Common myeloid progenitor, CD34-positive (primary cell): ENCODE measurements around the gene TJP1.

Experiments used
- CTCF ChIA-PET: fragments of 350-600 bp; sonication (Branson Sonifier 250); formaldehyde crosslinking; loops from one replicate; lab custom pipeline; 2021; ENCODE audit warnings: antibody characterized with exemption; lab: Charles Lee
- POLR2A ChIA-PET: fragments of 350-600 bp; sonication (Branson Sonifier 250); formaldehyde crosslinking; loops from one replicate; lab custom pipeline; 2021; ENCODE audit warnings: antibody characterized with exemption; lab: Charles Lee
- DNase-seq, 3 donors: peaks; one replicate each; pipeline versions ENCODE4 v3.0.0 to v3.0.0-alpha.2; 2013
- H3K27ac ChIP-seq, 2 experiments: 1 replicate in 1 of 2; 2 replicates in 1 of 2; pipeline ENCODE4 v1.7.0; 2013; ENCODE audit warnings: inconsistent platforms in 2 of 2, low read length in 2 of 2, mild to moderate bottlenecking in 2 of 2, low read depth in 1 of 2, moderate library complexity in 1 of 2; ENCODE audit not compliant: severe bottlenecking in 2 of 2, insufficient read depth in 1 of 2, poor library complexity in 1 of 2
- H3K27me3 ChIP-seq, 5 experiments: replicated peaks in 2 of 5; 1 replicate in 3 of 5; 2 replicates in 2 of 5; pipeline versions ENCODE4 v1.6.1 to v1.7.0; 2013; ENCODE audit warnings: low read length in 4 of 5, mild to moderate bottlenecking in 2 of 5, moderate library complexity in 2 of 5, inconsistent platforms in 1 of 5; ENCODE audit not compliant: insufficient read depth in 5 of 5, control insufficient read depth in 4 of 5
- H3K36me3 ChIP-seq, 4 experiments: 1 replicate in 2 of 4; 2 replicates in 2 of 4; pipeline versions ENCODE4 v1.6.1 to v1.7.0; 2013; ENCODE audit warnings: low read length in 3 of 4, control low read depth in 1 of 4, mild to moderate bottlenecking in 1 of 4; ENCODE audit not compliant: control insufficient read depth in 4 of 4, insufficient read depth in 4 of 4
- H3K4me1 ChIP-seq, 4 experiments: 1 replicate in 3 of 4; 2 replicates in 1 of 4; pipeline versions ENCODE4 v1.6.1 to v1.7.1; 2013; ENCODE audit warnings: low read length in 3 of 4, mild to moderate bottlenecking in 3 of 4, control low read depth in 1 of 4, inconsistent platforms in 1 of 4, moderate library complexity in 1 of 4; ENCODE audit not compliant: control insufficient read depth in 4 of 4, insufficient read depth in 4 of 4; ENCODE audit errors: control extremely low read depth in 1 of 4
- H3K4me3 ChIP-seq, 7 experiments: 1 replicate in 4 of 7; 2 replicates in 3 of 7; pipeline versions ENCODE4 v1.5.1 to v1.7.0; 2013; ENCODE audit warnings: mild to moderate bottlenecking in 7 of 7, low read length in 6 of 7, moderate library complexity in 6 of 7, inconsistent platforms in 2 of 7, low read depth in 2 of 7, control low read depth in 1 of 7; ENCODE audit not compliant: insufficient read depth in 4 of 7, control insufficient read depth in 1 of 7; ENCODE audit errors: extremely low read depth in 1 of 7
- H3K9me3 ChIP-seq, 5 experiments: 1 replicate in 4 of 5; 2 replicates in 1 of 5; pipeline versions ENCODE4 v1.6.1 to v1.7.1; 2013; ENCODE audit warnings: low read length in 4 of 5, mild to moderate bottlenecking in 2 of 5, inconsistent platforms in 1 of 5, low read depth in 1 of 5, moderate library complexity in 1 of 5; ENCODE audit not compliant: control insufficient read depth in 4 of 5, insufficient read depth in 2 of 5; ENCODE audit errors: control extremely low read depth in 1 of 5
- WGBS: methylation state at CpG from one replicate; pipeline ENCODE4 v1.1.5; 2013; ENCODE audit not compliant: insufficient coverage; 5-methylcytosine and 5-hydroxymethylcytosine counted together

TJP1 gene

GRCh38 chr15:29853211-29853987 lies 31.1 kb upstream of the TJP1 start:
- ChIA-PET CTCF (no interaction called here), POLR2A (no interaction called here)
- Histone ChIP-seq H3K4me3 (no peak overlapping the region), H3K27ac (no peak overlapping the region), H3K9me3 (peaks cover 0 to 9% (median 3%) of the 10 kb centered on the region in 5 experiments), H3K36me3 (no peaks in the 10 kb centered on the region), H3K4me1 (no peaks in the 10 kb centered on the region), H3K27me3 (peaks cover 0 to 8% (median 4%) of the 10 kb centered on the region in 5 experiments)
- DNase-seq, result no peak
- 89% methylated on average over 4 of the region's 8 CpGs for WGBS

DNA sequence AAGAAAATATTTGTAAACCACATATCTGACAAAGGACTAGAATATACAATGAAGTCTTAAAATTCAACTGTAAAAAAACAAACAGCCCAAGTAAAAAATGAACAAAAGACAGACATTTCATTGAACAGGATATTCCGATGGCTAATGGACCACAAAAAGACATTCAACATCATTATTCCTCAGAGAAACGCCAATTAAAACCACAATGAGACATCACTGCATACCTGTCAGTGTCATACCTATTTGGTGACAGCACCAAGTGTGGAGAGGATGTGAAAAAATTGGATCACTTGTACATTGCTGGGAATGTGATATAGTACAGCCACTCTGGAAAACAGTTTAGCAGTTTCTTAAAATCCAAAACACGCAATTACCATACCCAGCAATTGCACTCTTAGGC lies 29.9 kb upstream of the TJP1 start:
- Histone ChIP-seq H3K27me3 (peaks cover 0 to 7% (median 4%) of the 10 kb centered on the region in 5 experiments), H3K9me3 (peaks cover 2 to 19% (median 3%) of the 10 kb centered on the region in 5 experiments), H3K4me1 (no peaks in the 10 kb centered on the region), H3K36me3 (no peaks in the 10 kb centered on the region), H3K27ac (no peak overlapping the region), H3K4me3 (no peak overlapping the region)
- ChIA-PET CTCF (no interaction called here), POLR2A (no interaction called here)
- DNase-seq, result no peak
- 89% methylated on average over 3 of the region's 3 CpGs for WGBS

DNA sequence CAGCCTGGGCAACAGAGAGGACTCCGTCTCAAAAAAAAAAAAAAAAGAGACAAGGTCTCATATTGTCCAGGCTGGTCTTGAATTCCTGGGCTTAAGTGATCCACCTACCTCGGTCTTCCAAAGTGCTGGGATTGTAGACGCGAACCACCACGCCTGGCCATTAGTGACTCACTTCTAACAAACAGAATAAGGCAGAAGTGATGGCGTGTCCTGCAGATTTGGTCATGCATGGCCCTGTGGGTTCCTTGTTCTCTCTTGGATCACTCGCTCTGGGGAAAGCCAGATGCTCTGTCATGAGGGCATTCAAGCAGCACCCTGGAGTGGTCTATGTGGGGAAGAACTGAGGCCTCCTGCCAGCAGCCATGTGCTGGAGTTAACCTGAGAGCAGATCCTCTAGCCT lies 27.4 kb upstream of the TJP1 start:
- Histone ChIP-seq H3K9me3 (peaks cover 3 to 20% (median 4%) of the 10 kb centered on the region in 5 experiments), H3K36me3 (no peaks in the 10 kb centered on the region), H3K4me3 (no peak overlapping the region), H3K4me1 (no peaks in the 10 kb centered on the region), H3K27me3 (peaks cover 0 to 17% (median 4%) of the 10 kb centered on the region in 5 experiments), H3K27ac (no peak overlapping the region)
- ChIA-PET POLR2A (no interaction called here), CTCF (no interaction called here)
- no peak for DNase-seq
- 95% methylated on average over 7 of the region's 7 CpGs for WGBS

DNA sequence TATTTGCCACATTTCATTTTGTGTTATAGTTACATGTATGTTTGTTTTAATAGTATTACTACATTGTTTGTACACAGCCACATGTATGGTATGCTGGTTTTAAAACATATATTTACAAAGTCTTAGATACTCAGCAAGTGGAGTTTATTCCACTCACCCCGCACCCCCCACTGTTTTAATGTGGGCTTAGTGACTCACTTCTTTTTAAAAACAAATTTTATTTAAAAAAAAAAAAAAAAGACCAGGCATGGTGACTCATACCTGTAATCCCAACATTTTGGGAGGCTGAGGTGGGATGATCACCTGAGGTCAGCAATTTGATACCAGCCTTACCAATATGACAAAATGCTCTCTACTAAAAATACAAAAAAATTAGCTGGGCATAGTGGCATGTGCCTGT lies 26.9 kb upstream of the TJP1 start:
- no peaks in the 10 kb centered on the region for H3K4me1 ChIP-seq
- peaks cover 3 to 20% (median 4%) of the 10 kb centered on the region in 5 experiments for H3K9me3 ChIP-seq
- H3K27me3 ChIP-seq, result peaks cover 0 to 19% (median 3%) of the 10 kb centered on the region in 5 experiments
- H3K4me3 ChIP-seq, result no peak overlapping the region
- no CpG with 5 or more reads among the region's 1 CpG for WGBS
- ChIA-PET POLR2A (no interaction called here), CTCF (no interaction called here)
- H3K27ac ChIP-seq, result no peak overlapping the region
- no peak for DNase-seq
- H3K36me3 ChIP-seq, result no peaks in the 10 kb centered on the region

DNA sequence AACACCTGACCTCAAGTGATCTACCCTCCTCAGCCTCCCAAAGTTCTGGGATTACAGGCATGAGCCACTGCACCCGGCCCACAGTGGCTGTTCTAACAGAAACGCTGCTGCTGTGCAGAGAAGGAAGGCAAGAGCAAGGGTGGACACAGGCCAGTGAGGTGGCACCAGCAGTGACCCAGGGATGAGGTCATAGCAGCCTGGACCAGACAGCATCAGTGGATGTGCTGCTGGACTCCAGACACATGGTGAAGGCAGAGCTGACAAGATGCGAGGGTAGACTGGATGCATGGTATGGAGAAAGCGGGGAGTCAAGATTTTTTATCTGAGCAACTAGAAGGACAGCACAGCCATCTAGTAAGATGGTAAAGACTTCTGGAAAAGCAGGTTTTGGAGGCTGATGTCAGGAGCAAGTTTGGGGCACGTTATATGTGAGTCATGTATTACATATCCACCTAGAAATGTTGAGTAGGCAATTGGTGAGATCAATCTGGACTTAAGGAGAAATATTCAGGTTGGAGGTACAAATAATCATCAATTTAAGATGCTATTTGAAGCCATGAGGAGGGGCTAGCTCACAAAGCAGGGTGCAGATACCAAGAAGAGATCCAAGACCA lies 22.1 kb upstream of the TJP1 start:
- Histone ChIP-seq H3K4me3 (no peak overlapping the region), H3K4me1 (no peaks in the 10 kb centered on the region), H3K27me3 (peaks cover 0 to 52% (median 8%) of the 10 kb centered on the region in 5 experiments), H3K36me3 (no peaks in the 10 kb centered on the region), H3K9me3 (peaks cover 0 to 12% (median 4%) of the 10 kb centered on the region in 5 experiments), H3K27ac (no peak overlapping the region)
- ChIA-PET CTCF (interaction anchor here (1.2 kb wide), 1 partner anchor 34 kb away, joined by 4 read pairs; no protein-coding TSS in a partner anchor), POLR2A (no interaction called here)
- no peak for DNase-seq
- WGBS, result 88% methylated on average over 5 of the region's 5 CpGs

DNA sequence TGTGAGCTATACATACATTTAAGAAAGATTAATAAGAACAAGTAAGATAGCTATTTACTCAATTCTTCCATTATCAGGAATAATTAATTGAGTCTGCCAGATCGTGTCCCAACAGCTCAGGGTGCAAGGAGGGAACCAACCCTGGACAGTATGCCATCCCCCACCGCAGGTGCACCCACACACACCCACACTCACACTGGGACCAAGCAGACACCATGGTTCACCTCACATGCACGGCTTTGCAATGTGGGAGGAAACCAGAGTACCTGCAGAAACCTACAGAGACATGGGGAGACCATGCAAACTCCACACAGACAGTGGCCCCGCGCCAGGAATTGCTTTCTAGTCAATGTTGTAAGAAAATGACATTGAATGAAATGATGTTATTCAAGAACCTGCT lies 20.0 kb upstream of the TJP1 start:
- POLR2A ChIA-PET, result no interaction called here

DNA sequence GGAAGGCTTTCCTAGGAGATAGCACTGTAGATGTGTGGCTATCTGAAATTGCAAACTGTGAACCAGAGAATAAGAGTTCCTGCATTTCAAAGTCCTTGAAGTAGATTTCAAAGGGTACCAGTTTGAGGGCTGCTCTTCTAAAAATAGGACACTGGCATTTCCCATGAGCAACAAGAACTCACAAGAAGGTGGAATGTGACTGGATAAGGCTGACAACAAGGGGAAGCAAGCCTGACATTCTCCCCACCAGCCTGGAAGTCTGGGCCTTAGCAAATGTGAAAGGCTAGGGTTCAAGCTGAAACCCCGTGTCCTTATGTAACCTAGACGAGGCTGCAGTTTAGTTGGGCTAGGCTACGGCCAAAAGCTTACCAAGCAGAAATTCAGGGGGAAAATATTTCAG lies 18.7 kb upstream of the TJP1 start:
- Histone ChIP-seq H3K4me1 (no peaks in the 10 kb centered on the region), H3K9me3 (peaks cover 0 to 2% (median 0%) of the 10 kb centered on the region in 5 experiments), H3K36me3 (no peaks in the 10 kb centered on the region), H3K4me3 (no peak overlapping the region), H3K27ac (no peak overlapping the region), H3K27me3 (peaks cover 0 to 74% (median 11%) of the 10 kb centered on the region in 5 experiments)
- no peak for DNase-seq
- WGBS, result 40% methylated on average over 1 of the region's 3 CpGs
- POLR2A ChIA-PET, result no interaction called here
- CTCF ChIA-PET, result no interaction called here

More for the DNA sequence above, 20.0 kb upstream of the TJP1 start:
- Histone ChIP-seq H3K4me1 (no peaks in the 10 kb centered on the region), H3K4me3 (no peak overlapping the region), H3K27me3 (peaks cover 0 to 67% (median 11%) of the 10 kb centered on the region in 5 experiments), H3K36me3 (no peaks in the 10 kb centered on the region), H3K9me3 (peaks cover 0 to 5% (median 1%) of the 10 kb centered on the region in 5 experiments), H3K27ac (no peak overlapping the region)
- DNase-seq, result no peak
- CTCF ChIA-PET, result no interaction called here
- WGBS, result 93% methylated on average over 2 of the region's 5 CpGs
